Activated B cell treated with CpG ODN at 0.5 μM for 24 hours (primary cell): Measurements from ENCODE around the gene HERPUD1. TPM values are rescaled to one million over a fixed set of nuclear protein-coding genes. Genes with fewer than 3 reads are reported as not detected.
A peak's percentile ranks its signal among the peaks of the same experiment; 100 is the strongest.

Source experiments
- ATAC-seq: fragments of 200-7000 bp; cut with Tn5 transposase; one replicate; pipeline ENCODE4 v1.10.0; 2021; ENCODE audit warnings: low read depth, mild to moderate bottlenecking, moderate library complexity
- CTCF ChIA-PET: fragments of 350-600 bp; sonication (Branson Sonifier 250); formaldehyde crosslinking; loops from one replicate; lab custom pipeline; 2021; ENCODE audit warnings: antibody characterized with exemption; lab: Charles Lee
- POLR2A ChIA-PET: fragments of 350-600 bp; sonication (Branson Sonifier 250); formaldehyde crosslinking; loops from one replicate; lab custom pipeline; 2021; ENCODE audit warnings: antibody characterized with exemption; lab: Charles Lee
- DNase-seq: peaks from one replicate; pipeline ENCODE4 v3.0.0; 2022
- H3K27ac Mint-ChIP-seq: one replicate; pipeline ENCODE4 v1.8.0; 2020; ENCODE audit warnings: mixed read lengths
- H3K27me3 Mint-ChIP-seq: one replicate; pipeline ENCODE4 v1.8.0; 2021; ENCODE audit warnings: mixed read lengths
- H3K36me3 Mint-ChIP-seq: one replicate; pipeline ENCODE4 v1.8.0; 2021; ENCODE audit warnings: low read depth, mixed read lengths
- H3K4me1 Mint-ChIP-seq: one replicate; pipeline ENCODE4 v1.8.0; 2021; ENCODE audit warnings: mixed read lengths
- H3K4me3 Mint-ChIP-seq: one replicate; pipeline ENCODE4 v1.8.0; 2020; ENCODE audit warnings: mild to moderate bottlenecking, mixed read lengths
- H3K9me3 Mint-ChIP-seq: one replicate; pipeline ENCODE4 v1.8.0; 2020; ENCODE audit warnings: mixed read lengths
- CTCF ChIP-seq: fragments of 200-600 bp; IDR thresholded peaks from one replicate; pipeline ENCODE4 v1.8.0; 2022; ENCODE audit warnings: antibody characterized with exemption, mild to moderate bottlenecking
- intact Hi-C: fragments of 100-400 bp; cut with micrococcal nuclease; formaldehyde crosslinking; loops from one replicate; pipeline ENCODE4 v1.15.1; 2024
- total RNA-seq: library from RNA; stranded (reverse); gene quantifications from 2 replicates; pipeline ENCODE4 v1.2.3, GENCODE V29; 2022

HERPUD1 gene
- total RNA-seq, 1 donor from 2014 or later: 820 TPM

GRCh38 chr16:56938664-56939513 lies 6.9 kb downstream of the HERPUD1 start:
- Mint-ChIP-seq H3K36me3 (peaks cover 95% of the 10 kb centered on the region), H3K4me1 (peaks cover 90% of the 10 kb centered on the region), H3K27me3 (no peaks in the 10 kb centered on the region), H3K4me3 (peak overlapping the region; percentile 81), H3K9me3 (no peaks in the 10 kb centered on the region), H3K27ac (peak overlapping the region; percentile 83)
- no peak for TF ChIP-seq CTCF
- intact Hi-C loops: loop anchor here (10.0 kb wide), 2 partner anchors 304 to 514 kb away; partner anchors contain the start of genes AMFR, MT1A and MT1M
- CTCF ChIA-PET: interaction anchor here (1.1 to 10.8 kb wide), 3 partner anchors 13 to 71 kb away, joined by 3 to 57 read pairs (median 4); no protein-coding TSS in a partner anchor
- ATAC-seq: no peak
- POLR2A ChIA-PET: interaction anchor here (0.6 to 22.7 kb wide), 13 partner anchors 8 to 247 kb away, joined by 3 to 795 read pairs (median 5); partner anchors contain the start of genes NLRC5, PSME3IP1, RSPRY1 and SLC12A3
- no peak for DNase-seq

GRCh38 chr16:56939801-56940200 lies 7.9 kb downstream of the HERPUD1 start:
- no peaks in the 10 kb centered on the region for H3K9me3 Mint-ChIP-seq
- ATAC-seq: no peak
- no peak for DNase-seq
- peaks cover 94% of the 10 kb centered on the region for H3K4me1 Mint-ChIP-seq
- ChIA-PET CTCF (interaction anchor here (10.8 kb wide), 1 partner anchor 72 kb away, joined by 57 read pairs; no protein-coding TSS in a partner anchor), POLR2A (interaction anchor here (1.1 to 22.7 kb wide), 6 partner anchors 9 to 106 kb away, joined by 3 to 795 read pairs (median 22); partner anchors contain the start of genes NLRC5 and SLC12A3)
- no peak for TF ChIP-seq CTCF
- peak overlapping the region; percentile 81 for H3K4me3 Mint-ChIP-seq
- intact Hi-C loops: loop anchor here (10.0 kb wide), 2 partner anchors 305 to 515 kb away; partner anchors contain the start of genes AMFR, MT1A and MT1M
- peak overlapping the region; percentile 83 for H3K27ac Mint-ChIP-seq
- H3K36me3 Mint-ChIP-seq: peaks cover 96% of the 10 kb centered on the region
- H3K27me3 Mint-ChIP-seq: no peaks in the 10 kb centered on the region

GRCh38 chr16:56941092-56941491 lies 9.2 kb downstream of the HERPUD1 start:
- peak overlapping the region; percentile 83 for H3K27ac Mint-ChIP-seq
- peaks cover 88% of the 10 kb centered on the region for H3K4me1 Mint-ChIP-seq
- H3K4me3 Mint-ChIP-seq: peak overlapping the region; percentile 52
- no peak for TF ChIP-seq CTCF
- intact Hi-C loops: loop anchor here (1.0 kb wide), 1 partner anchor 8 kb away; no protein-coding TSS in a partner anchor
- DNase-seq (no peak), ATAC-seq (peak; percentile 33)
- ChIA-PET CTCF (interaction anchor here (1.1 to 10.8 kb wide), 4 partner anchors 10 to 105 kb away, joined by 3 to 57 read pairs (median 8); no protein-coding TSS in a partner anchor), POLR2A (interaction anchor here (0.6 to 22.7 kb wide), 14 partner anchors 8 to 148 kb away, joined by 3 to 795 read pairs (median 6); partner anchors contain the start of genes HERPUD1 and SLC12A3)
- H3K27me3 Mint-ChIP-seq: no peaks in the 10 kb centered on the region
- peaks cover 92% of the 10 kb centered on the region for H3K36me3 Mint-ChIP-seq
- no peaks in the 10 kb centered on the region for H3K9me3 Mint-ChIP-seq

DNA sequence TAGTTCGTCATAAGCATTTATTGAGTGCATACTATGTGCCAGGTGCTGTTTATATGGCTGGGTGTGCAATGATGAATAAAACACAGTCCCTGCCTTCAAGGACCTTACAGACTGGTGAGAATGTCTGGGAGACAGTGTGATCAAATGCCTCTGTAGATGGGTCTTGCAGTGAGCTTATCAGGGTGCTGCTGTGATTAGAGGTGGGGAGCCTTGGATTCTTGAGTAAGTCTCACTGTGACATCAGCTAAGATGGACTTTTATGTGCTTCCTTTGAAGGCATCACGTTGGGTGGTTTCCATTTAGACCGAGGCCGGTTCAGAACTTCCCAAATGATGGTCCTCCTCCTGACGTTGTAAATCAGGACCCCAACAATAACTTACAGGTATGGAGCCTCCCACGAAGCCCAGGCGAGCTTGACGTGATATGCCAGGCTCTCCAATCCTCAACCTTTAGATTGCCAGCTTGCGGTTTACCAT lies 10.0 kb downstream of the HERPUD1 start:
- peaks cover 88% of the 10 kb centered on the region for H3K36me3 Mint-ChIP-seq
- H3K27me3 Mint-ChIP-seq: no peaks in the 10 kb centered on the region
- H3K27ac Mint-ChIP-seq: peak overlapping the region; percentile 77
- no peaks in the 10 kb centered on the region for H3K9me3 Mint-ChIP-seq
- DNase-seq (no peak), ATAC-seq (no peak)
- CTCF ChIA-PET: interaction anchor here (1.1 to 10.8 kb wide), 4 partner anchors 9 to 104 kb away, joined by 3 to 57 read pairs (median 8); no protein-coding TSS in a partner anchor
- TF ChIP-seq CTCF: no peak
- peaks cover 85% of the 10 kb centered on the region for H3K4me1 Mint-ChIP-seq
- peak overlapping the region; percentile 29 for H3K4me3 Mint-ChIP-seq
- intact Hi-C loops: loop anchor here (1.0 kb wide), 1 partner anchor 9 kb away; no protein-coding TSS in a partner anchor
- POLR2A ChIA-PET: interaction anchor here (0.6 to 22.7 kb wide), 15 partner anchors 8 to 149 kb away, joined by 3 to 795 read pairs (median 5); partner anchors contain the start of genes HERPUD1, NLRC5 and SLC12A3
